ENCODE data around the gene POPDC3. TPM values are rescaled to one million over a fixed set of nuclear protein-coding genes. Genes with fewer than 3 reads are reported as not detected.
"Not testable (repeated sequence)": the region's sequence is repeated elsewhere in the genome, so short reads cannot be mapped to it uniquely, and the experiment has no call there.

Gene POPDC3
- total RNA-seq, 1 donor from 2014 or later: 5.3 TPM

- FAIRE-seq: no peak
- no peak for DNase-seq (ENCODE audit: low spot score in 2 of 2)
Observed at GRCh38 chr6:105199711-105200110, 19.9 kb upstream of the POPDC3 start.

- FAIRE-seq: no peak
- no peak for DNase-seq (ENCODE audit: low spot score in 2 of 2)
Observed at GRCh38 chr6:105196076-105196475, 16.3 kb upstream of the POPDC3 start.

- FAIRE-seq (no peak), DNase-seq (ENCODE audit: low spot score in 2 of 2) (no peak)
Observed at GRCh38 chr6:105194591-105194990, 14.8 kb upstream of the POPDC3 start.

- FAIRE-seq: no peak
- DNase-seq (ENCODE audit: low spot score in 2 of 2): no peak
Observed at GRCh38 chr6:105194106-105194505, 14.3 kb upstream of the POPDC3 start.

GRCh38 chr6:105193647-105194046, 13.8 kb upstream of the POPDC3 start:
- no peak for FAIRE-seq
- no peak for DNase-seq (ENCODE audit: low spot score in 2 of 2)

GRCh38 chr6:105192707-105193465, 13.1 kb upstream of the POPDC3 start:
- no peak for FAIRE-seq
- DNase-seq (ENCODE audit: low spot score in 2 of 2): no peak

- no peak for FAIRE-seq
- no peak for DNase-seq (ENCODE audit: low spot score in 2 of 2)
Observed at GRCh38 chr6:105191351-105191750, 11.5 kb upstream of the POPDC3 start.

- no peak for FAIRE-seq
Observed at GRCh38 chr6:105189026-105189820, 9.4 kb upstream of the POPDC3 start.

GRCh38 chr6:105188251-105188650, 8.4 kb upstream of the POPDC3 start:
- DNase-seq (ENCODE audit: low spot score in 2 of 2): no peak
- no peak for FAIRE-seq

More at GRCh38 chr6:105189026-105189820, 9.4 kb upstream of the POPDC3 start:
- DNase-seq (ENCODE audit: low spot score in 2 of 2): no peak

GRCh38 chr6:105186576-105186975, 6.8 kb upstream of the POPDC3 start:
- no peak for DNase-seq (ENCODE audit: low spot score in 2 of 2)
- no peak for FAIRE-seq

- FAIRE-seq (no peak), DNase-seq (ENCODE audit: low spot score in 2 of 2) (no peak)
Observed at GRCh38 chr6:105184921-105185320, 5.1 kb upstream of the POPDC3 start.

GRCh38 chr6:105181981-105182515, 2.2 kb upstream of the POPDC3 start:
- no peak for DNase-seq (ENCODE audit: low spot score in 2 of 2)
- no peak for FAIRE-seq

GRCh38 chr6:105178636-105179035, 1.2 kb downstream of the POPDC3 start:
- DNase-seq (ENCODE audit: low spot score in 2 of 2) (no peak), FAIRE-seq (no peak)

- no peak for DNase-seq (ENCODE audit: low spot score in 2 of 2)
- no peak for FAIRE-seq
Observed at GRCh38 chr6:105178110-105178509, 1.7 kb downstream of the POPDC3 start.

- no peak for DNase-seq (ENCODE audit: low spot score in 2 of 2)
Observed at GRCh38 chr6:105177556-105177955, 2.3 kb downstream of the POPDC3 start.

GRCh38 chr6:105174512-105174911, 5.3 kb downstream of the POPDC3 start:
- DNase-seq (ENCODE audit: low spot score in 2 of 2) (no peak), FAIRE-seq (no peak)

More at GRCh38 chr6:105177556-105177955, 2.3 kb downstream of the POPDC3 start:
- no peak for FAIRE-seq

- not testable (repeated sequence) for FAIRE-seq; DNase-seq (ENCODE audit: low spot score in 2 of 2)
Observed at GRCh38 chr6:105172515-105172914, 7.3 kb downstream of the POPDC3 start.

GRCh38 chr6:105170059-105170458, 9.8 kb downstream of the POPDC3 start:
- FAIRE-seq: no peak
- DNase-seq (ENCODE audit: low spot score in 2 of 2): no peak

GRCh38 chr6:105167914-105168313, 11.9 kb downstream of the POPDC3 start:
- FAIRE-seq (no peak), DNase-seq (ENCODE audit: low spot score in 2 of 2) (no peak)

GRCh38 chr6:105164418-105164817, 15.4 kb downstream of the POPDC3 start:
- DNase-seq (ENCODE audit: low spot score in 2 of 2) (no peak), FAIRE-seq (no peak)

GRCh38 chr6:105163183-105163582, 16.6 kb downstream of the POPDC3 start:
- FAIRE-seq: no peak
- DNase-seq (ENCODE audit: low spot score in 2 of 2): no peak
